Loucy (cell line): ENCODE data around the gene PLCL2.

Source experiments
- H2AFZ ChIP-seq: fragments of 200-600 bp; sonication (generic); 2 replicates; pipeline ENCODE4 v1.6.0; 2016; ENCODE audit warnings: antibody characterized with exemption, mild to moderate bottlenecking, low read length, moderate library complexity
- H3F3A ChIP-seq: fragments of 200-600 bp; 2 replicates; pipeline ENCODE4 v1.6.0; 2016; ENCODE audit warnings: antibody characterized with exemption, low read depth, mild to moderate bottlenecking
- H3K27me3 ChIP-seq: fragments of 200-600 bp; sonication (generic); 2 replicates; pipeline ENCODE4 v1.6.1; 2014; ENCODE audit warnings: low read length, mild to moderate bottlenecking; ENCODE audit not compliant: insufficient read depth, poor library complexity, severe bottlenecking
- H3K36me3 ChIP-seq: fragments of 200-600 bp; sonication (generic); 2 replicates; pipeline ENCODE4 v1.6.1; 2016; ENCODE audit warnings: low read length; ENCODE audit not compliant: insufficient read depth
- H3K4me1 ChIP-seq: fragments of 200-600 bp; sonication (generic); 2 replicates; pipeline ENCODE4 v1.5.1; 2014; ENCODE audit warnings: low read length, mild to moderate bottlenecking; ENCODE audit not compliant: insufficient read depth, poor library complexity, severe bottlenecking
- H3K4me2 ChIP-seq: fragments of 200-600 bp; sonication (generic); 2 replicates; pipeline ENCODE4 v1.6.0; 2014; ENCODE audit warnings: antibody characterized with exemption, low read length, low read depth, mild to moderate bottlenecking; ENCODE audit not compliant: poor library complexity, severe bottlenecking
- H3K4me3 ChIP-seq: fragments of 200-600 bp; sonication (generic); 2 replicates; pipeline ENCODE4 v1.5.1; 2014; ENCODE audit warnings: low read length, mild to moderate bottlenecking, mixed read lengths; ENCODE audit not compliant: poor library complexity, severe bottlenecking
- H3K79me2 ChIP-seq: fragments of 200-600 bp; sonication (generic); 2 replicates; pipeline ENCODE4 v1.6.1; 2014; ENCODE audit warnings: low read length; ENCODE audit not compliant: insufficient read depth
- H3K9ac ChIP-seq: fragments of 200-600 bp; sonication (generic); 2 replicates; pipeline ENCODE4 v1.6.0; 2014; ENCODE audit warnings: mild to moderate bottlenecking, low read depth, low read length, moderate library complexity; ENCODE audit not compliant: poor library complexity, severe bottlenecking
- H3K9me2 ChIP-seq: fragments of 200-600 bp; sonication (generic); replicated peaks from 2 replicates; pipeline ENCODE4 v1.6.1; 2016; ENCODE audit warnings: low read depth, low read length, mixed read lengths
- H3K9me3 ChIP-seq: fragments of 200-600 bp; sonication (generic); 2 replicates; pipeline ENCODE4 v1.6.1; 2014; ENCODE audit warnings: mild to moderate bottlenecking, antibody characterized with exemption, low read length, low read depth; ENCODE audit not compliant: insufficient read depth
- H4K20me1 ChIP-seq: fragments of 200-600 bp; sonication (generic); 2 replicates; pipeline ENCODE4 v1.6.0; 2014; ENCODE audit warnings: antibody characterized with exemption, low read length, mild to moderate bottlenecking; ENCODE audit not compliant: insufficient read depth, poor library complexity, severe bottlenecking
- EZH2phosphoT487 ChIP-seq: fragments of 200-600 bp; IDR thresholded peaks from 2 replicates; pipeline ENCODE4 v1.6.1; 2018; ENCODE audit warnings: antibody characterized with exemption, mild to moderate bottlenecking, moderate library complexity, borderline replicate concordance
- TF ChIP-seq, protein P1 (sequence below): fragments of 200-600 bp; sonication (generic); conservative IDR thresholded peaks from 2 replicates; pipeline ENCODE4 v1.5.1; 2014; ENCODE audit warnings: mild to moderate bottlenecking, antibody characterized with exemption, low read length

The PLCL2 gene

DNA sequence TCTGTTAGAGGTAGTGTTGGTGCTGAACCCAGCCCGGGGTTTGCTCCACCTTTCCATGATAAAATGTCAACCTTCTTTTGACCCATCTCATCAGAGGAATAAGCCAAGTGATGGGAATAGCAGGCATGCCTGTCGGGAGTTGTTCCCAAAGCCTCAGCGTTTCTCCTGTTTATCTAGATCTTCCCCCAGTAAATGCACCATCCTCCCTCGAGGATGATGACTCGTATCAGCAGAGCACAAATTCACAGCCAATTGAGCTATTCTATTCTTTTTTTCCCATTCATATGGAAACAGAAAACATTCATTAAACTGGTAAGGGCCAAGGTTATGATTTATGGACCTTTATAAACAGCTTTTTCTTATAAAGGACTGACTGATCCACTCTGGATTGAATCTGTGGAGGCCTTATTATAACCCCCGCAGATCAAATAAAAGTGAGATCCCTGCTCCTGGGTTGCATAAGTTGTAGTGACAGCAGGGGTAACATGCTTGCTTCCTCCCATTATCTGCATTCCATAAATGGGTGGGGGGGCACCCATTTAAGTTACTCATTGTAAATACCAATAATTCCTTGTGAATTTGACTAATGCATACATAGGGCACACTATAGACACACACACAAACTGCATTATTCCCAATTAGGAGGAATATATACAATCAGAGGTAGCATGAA, 207.3 kb downstream of the PLCL2 start:
- TF ChIP-seq EZH2phosphoT487: no peak
- TF ChIP-seq, protein P1, sequence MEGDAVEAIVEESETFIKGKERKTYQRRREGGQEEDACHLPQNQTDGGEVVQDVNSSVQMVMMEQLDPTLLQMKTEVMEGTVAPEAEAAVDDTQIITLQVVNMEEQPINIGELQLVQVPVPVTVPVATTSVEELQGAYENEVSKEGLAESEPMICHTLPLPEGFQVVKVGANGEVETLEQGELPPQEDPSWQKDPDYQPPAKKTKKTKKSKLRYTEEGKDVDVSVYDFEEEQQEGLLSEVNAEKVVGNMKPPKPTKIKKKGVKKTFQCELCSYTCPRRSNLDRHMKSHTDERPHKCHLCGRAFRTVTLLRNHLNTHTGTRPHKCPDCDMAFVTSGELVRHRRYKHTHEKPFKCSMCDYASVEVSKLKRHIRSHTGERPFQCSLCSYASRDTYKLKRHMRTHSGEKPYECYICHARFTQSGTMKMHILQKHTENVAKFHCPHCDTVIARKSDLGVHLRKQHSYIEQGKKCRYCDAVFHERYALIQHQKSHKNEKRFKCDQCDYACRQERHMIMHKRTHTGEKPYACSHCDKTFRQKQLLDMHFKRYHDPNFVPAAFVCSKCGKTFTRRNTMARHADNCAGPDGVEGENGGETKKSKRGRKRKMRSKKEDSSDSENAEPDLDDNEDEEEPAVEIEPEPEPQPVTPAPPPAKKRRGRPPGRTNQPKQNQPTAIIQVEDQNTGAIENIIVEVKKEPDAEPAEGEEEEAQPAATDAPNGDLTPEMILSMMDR: no peak
- Histone ChIP-seq H2AFZ (no peak overlapping the region), H3F3A (no peaks in the 10 kb centered on the region), H4K20me1 (no peaks in the 10 kb centered on the region), H3K36me3 (no peaks in the 10 kb centered on the region; the same call in 1 of the 2 replicates), H3K9me3 (no peaks in the 10 kb centered on the region), H3K9ac (no peak overlapping the region), H3K4me3 (no peak overlapping the region), H3K9me2 (no peaks in the 10 kb centered on the region), H3K79me2 (no peaks in the 10 kb centered on the region), H3K4me1 (peaks cover 3% of the 10 kb centered on the region), H3K27me3 (no peaks in the 10 kb centered on the region), H3K4me2 (no peak overlapping the region)

DNA sequence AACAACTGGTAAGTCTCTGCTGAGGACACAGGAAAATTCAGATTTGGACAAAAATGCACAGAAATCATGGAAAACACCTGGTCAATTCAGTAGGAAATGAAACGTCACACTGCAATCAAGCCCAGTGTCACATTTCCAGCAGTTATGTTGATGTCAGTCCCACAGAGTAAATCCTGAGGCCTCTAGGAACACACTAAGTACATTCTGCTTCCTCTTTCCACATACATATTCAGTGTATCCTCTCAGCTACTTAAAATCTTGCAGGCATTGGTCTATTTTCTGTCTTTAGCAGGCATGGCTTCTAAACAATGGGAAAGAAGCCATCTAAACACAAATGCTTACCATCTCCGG, 207.8 kb downstream of the PLCL2 start:
- Histone ChIP-seq H3K4me3 (no peak overlapping the region), H3K27me3 (no peaks in the 10 kb centered on the region), H3K4me1 (peaks cover 3% of the 10 kb centered on the region), H4K20me1 (no peaks in the 10 kb centered on the region), H2AFZ (no peak overlapping the region), H3K9ac (no peak overlapping the region), H3K9me2 (no peaks in the 10 kb centered on the region), H3F3A (no peaks in the 10 kb centered on the region), H3K4me2 (no peak overlapping the region), H3K9me3 (no peaks in the 10 kb centered on the region), H3K79me2 (no peaks in the 10 kb centered on the region), H3K36me3 (no peaks in the 10 kb centered on the region; the same call in 1 of the 2 replicates)
- no peak for TF ChIP-seq EZH2phosphoT487
- TF ChIP-seq, protein P1: no peak

DNA sequence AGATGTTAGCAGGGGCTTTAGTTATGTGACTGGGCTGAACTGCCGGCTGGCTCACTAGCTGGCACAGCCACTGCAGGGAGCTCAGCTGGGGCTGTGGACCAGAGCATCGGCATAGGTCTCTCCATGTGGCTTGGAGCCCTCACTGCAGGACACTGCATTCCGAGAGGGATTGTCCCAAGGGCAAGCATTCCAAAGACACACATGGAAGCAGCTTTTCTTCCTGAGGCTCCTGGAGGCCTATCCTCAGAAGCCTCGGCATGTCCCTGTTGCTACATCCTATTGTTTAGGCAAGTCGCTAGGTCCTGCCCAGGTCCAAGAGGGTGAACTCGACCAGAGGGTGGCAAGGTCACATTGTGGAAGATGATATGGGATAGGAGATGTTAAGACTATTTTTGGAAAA, 209.8 kb downstream of the PLCL2 start:
- H4K20me1 ChIP-seq: no peaks in the 10 kb centered on the region
- no peak overlapping the region for H2AFZ ChIP-seq
- H3K9me2 ChIP-seq: no peaks in the 10 kb centered on the region
- H3K27me3 ChIP-seq: no peaks in the 10 kb centered on the region
- no peaks in the 10 kb centered on the region for H3K79me2 ChIP-seq
- no peak overlapping the region for H3K9ac ChIP-seq
- no peaks in the 10 kb centered on the region for H3K9me3 ChIP-seq
- H3F3A ChIP-seq: no peaks in the 10 kb centered on the region
- TF ChIP-seq EZH2phosphoT487: no peak
- TF ChIP-seq, protein P1: no peak
- H3K4me3 ChIP-seq: no peak overlapping the region
- no peaks in the 10 kb centered on the region; the same call in 1 of the 2 replicates for H3K36me3 ChIP-seq
- H3K4me2 ChIP-seq: no peak overlapping the region
- H3K4me1 ChIP-seq: no peaks in the 10 kb centered on the region
